Nephron (organoid): ENCODE measurements around the gene MAPK8IP2.
"Not testable (repeated sequence)": the region's sequence is repeated elsewhere in the genome, so short reads cannot be mapped to it uniquely, and the experiment has no call there.

Experiments
- H3K27ac Mint-ChIP-seq, 3 experiments: 2 replicates each; pipeline ENCODE4 v1.8.0; 2020; ENCODE audit warnings: mixed read lengths in 3 of 3, mild to moderate bottlenecking in 2 of 3, moderate library complexity in 1 of 3
- H3K27me3 Mint-ChIP-seq: 2 replicates; pipeline ENCODE4 v1.8.0; 2021; ENCODE audit warnings: low read depth, mild to moderate bottlenecking, moderate library complexity, mixed read lengths
- H3K36me3 Mint-ChIP-seq: 2 replicates; pipeline ENCODE4 v1.8.0; 2020; ENCODE audit warnings: low read depth, mixed read lengths
- H3K4me1 Mint-ChIP-seq: 2 replicates; pipeline ENCODE4 v1.8.0; 2020; ENCODE audit warnings: mixed read lengths
- H3K4me3 Mint-ChIP-seq, 3 experiments: 2 replicates each; pipeline ENCODE4 v1.8.0; 2020; ENCODE audit warnings: mild to moderate bottlenecking in 3 of 3, mixed read lengths in 3 of 3, moderate library complexity in 2 of 3
- H3K9me3 Mint-ChIP-seq: 2 replicates; pipeline ENCODE4 v1.8.0; 2020; ENCODE audit warnings: mixed read lengths
- CTCF ChIP-seq, 3 experiments: fragments of 200-600 bp; sonication (generic); IDR thresholded peaks; one replicate each; pipeline ENCODE4 v1.5.0; 2021; ENCODE audit warnings: antibody characterized with exemption in 3 of 3; ENCODE audit not compliant: unreplicated experiment in 3 of 3

The MAPK8IP2 gene

GRCh38 chr22:50628543-50629134 is 28.0 kb downstream of the MAPK8IP2 start:
- Mint-ChIP-seq H3K4me1 (peaks cover 20% of the 10 kb centered on the region), H3K4me3 (peak overlapping the region; percentile 86 to 94 (median 92)), H3K9me3 (no peaks in the 10 kb centered on the region), H3K27ac (no peak overlapping the region), H3K27me3 (peaks cover 10% of the 10 kb centered on the region), H3K36me3 (no peaks in the 10 kb centered on the region)
- no peak for TF ChIP-seq CTCF (IDR thresholded peaks at IDR 0.05; ENCODE audit: unreplicated experiment in 3 of 3)

GRCh38 chr22:50630376-50630775 is 29.8 kb downstream of the MAPK8IP2 start:
- peak overlapping the region in 2 of 3 experiments; percentile 69 to 76 for H3K4me3 Mint-ChIP-seq
- no peaks in the 10 kb centered on the region for H3K9me3 Mint-ChIP-seq
- H3K27ac Mint-ChIP-seq: no peak overlapping the region
- H3K4me1 Mint-ChIP-seq: peaks cover 20% of the 10 kb centered on the region
- peaks cover 10% of the 10 kb centered on the region for H3K27me3 Mint-ChIP-seq
- no peaks in the 10 kb centered on the region for H3K36me3 Mint-ChIP-seq
- TF ChIP-seq CTCF (IDR thresholded peaks at IDR 0.05; ENCODE audit: unreplicated experiment in 3 of 3): no peak

- Mint-ChIP-seq H3K9me3 (no peaks in the 10 kb centered on the region), H3K36me3 (peaks cover 3% of the 10 kb centered on the region), H3K4me3 (no peak overlapping the region), H3K4me1 (peaks cover 20% of the 10 kb centered on the region), H3K27me3 (peaks cover 13% of the 10 kb centered on the region), H3K27ac (no peak overlapping the region)
- no peak for TF ChIP-seq CTCF (IDR thresholded peaks at IDR 0.05; ENCODE audit: unreplicated experiment in 3 of 3)
These were observed 32.5 kb downstream of the MAPK8IP2 start for GRCh38 chr22:50633086-50633485.

- H3K27ac Mint-ChIP-seq: no peak overlapping the region
- peaks cover 13% of the 10 kb centered on the region for H3K4me1 Mint-ChIP-seq
- no peak for TF ChIP-seq CTCF (IDR thresholded peaks at IDR 0.05; ENCODE audit: unreplicated experiment in 3 of 3)
- H3K27me3 Mint-ChIP-seq: peaks cover 10% of the 10 kb centered on the region
- H3K9me3 Mint-ChIP-seq: no peaks in the 10 kb centered on the region
- peak overlapping the region in 1 of 3 experiments; percentile 11 for H3K4me3 Mint-ChIP-seq
- H3K36me3 Mint-ChIP-seq: peaks cover 3% of the 10 kb centered on the region
These were observed 33.2 kb downstream of the MAPK8IP2 start for GRCh38 chr22:50633771-50634170.

- no peak for TF ChIP-seq CTCF (IDR thresholded peaks at IDR 0.05; ENCODE audit: unreplicated experiment in 3 of 3)
- no peak overlapping the region for H3K4me3 Mint-ChIP-seq
- H3K4me1 Mint-ChIP-seq: peaks cover 5% of the 10 kb centered on the region
- no peaks in the 10 kb centered on the region for H3K9me3 Mint-ChIP-seq
- H3K27me3 Mint-ChIP-seq: peaks cover 3% of the 10 kb centered on the region
- H3K27ac Mint-ChIP-seq: no peak overlapping the region
- H3K36me3 Mint-ChIP-seq: peaks cover 3% of the 10 kb centered on the region
These were observed 35.0 kb downstream of the MAPK8IP2 start for GRCh38 chr22:50635591-50635990.

- H3K27me3 Mint-ChIP-seq: peaks cover 14% of the 10 kb centered on the region
- H3K9me3 Mint-ChIP-seq, H3K36me3 Mint-ChIP-seq, H3K4me3 Mint-ChIP-seq: not testable (repeated sequence)
- H3K4me1 Mint-ChIP-seq: peaks cover 16% of the 10 kb centered on the region
- peak overlapping the region in 1 of 3 experiments; percentile 24 for H3K27ac Mint-ChIP-seq
These were observed 39.7 kb downstream of the MAPK8IP2 start for GRCh38 chr22:50640296-50640695.
